Neural cell (in vitro differentiated cells): Measurements from ENCODE around the gene ZNF160. TPM values are rescaled to one million over a fixed set of nuclear protein-coding genes. Genes with fewer than 3 reads are reported as not detected.

ENCODE experiments used
- H2AFZ ChIP-seq: fragments of 200-600, 300-800 bp; sonication (generic), shearing (Covaris generic); 2 replicates; pipeline ENCODE4 v1.6.0; 2014; ENCODE audit warnings: low read depth, mild to moderate bottlenecking, antibody characterized with exemption, low read length, moderate library complexity
- H3F3A ChIP-seq: fragments of 200-600 bp; shearing (Covaris generic); 2 replicates; pipeline ENCODE4 v1.6.1; 2016; ENCODE audit warnings: mild to moderate bottlenecking, moderate library complexity, mixed read lengths, antibody characterized with exemption, low read length; ENCODE audit not compliant: insufficient read depth, poor library complexity, severe bottlenecking
- H3K27ac ChIP-seq: fragments of 200-600, 300-800 bp; sonication (generic), shearing (Covaris generic); 2 replicates; pipeline ENCODE4 v1.5.1; 2014; ENCODE audit warnings: mild to moderate bottlenecking, low read length, moderate library complexity
- H3K27me3 ChIP-seq: fragments of 300-800, 200-600 bp; sonication (generic), shearing (Covaris generic); 2 replicates; pipeline ENCODE4 v1.6.0; 2014; ENCODE audit warnings: mild to moderate bottlenecking, low read depth, low read length, moderate library complexity; ENCODE audit not compliant: insufficient read depth
- H3K36me3 ChIP-seq: fragments of 300-800, 200-600 bp; sonication (generic), shearing (Covaris generic); 2 replicates; pipeline ENCODE4 v1.5.1; 2014; ENCODE audit warnings: mild to moderate bottlenecking, antibody characterized with exemption, low read length, moderate library complexity; ENCODE audit not compliant: insufficient read depth
- H3K4me2 ChIP-seq: fragments of 300-800, 200-600 bp; sonication (generic), shearing (Covaris generic); 2 replicates; pipeline ENCODE4 v1.6.0; 2014; ENCODE audit warnings: mild to moderate bottlenecking, low read length
- H3K4me3 ChIP-seq: fragments of 300-800, 200-600 bp; sonication (generic), shearing (Covaris generic); 2 replicates; pipeline ENCODE4 v1.5.1; 2014; ENCODE audit warnings: mild to moderate bottlenecking, low read length, moderate library complexity
- H3K79me2 ChIP-seq: fragments of 200-600 bp; shearing (Covaris generic); replicated peaks from 2 replicates; pipeline ENCODE4 v1.6.0; 2014; ENCODE audit warnings: mild to moderate bottlenecking, low read length, moderate library complexity; ENCODE audit not compliant: insufficient read depth
- H3K9ac ChIP-seq: fragments of 300-800, 200-600 bp; sonication (generic), shearing (Covaris generic); 2 replicates; pipeline ENCODE4 v1.6.1; 2016; ENCODE audit warnings: mild to moderate bottlenecking, low read length, mixed read lengths
- H3K9me2 ChIP-seq: fragments of 200-600 bp; shearing (Covaris generic); 2 replicates; pipeline ENCODE4 v1.6.1; 2016; ENCODE audit warnings: mild to moderate bottlenecking, low read length, mixed read lengths; ENCODE audit not compliant: insufficient read depth
- H3K9me3 ChIP-seq: fragments of 200-600, 300-800 bp; sonication (generic), shearing (Covaris generic); 2 replicates; pipeline ENCODE4 v1.6.1; 2016; ENCODE audit warnings: mild to moderate bottlenecking, mixed run types, low read length, moderate library complexity, mixed read lengths
- H4K20me1 ChIP-seq: fragments of 200-600 bp; shearing (Covaris generic); 2 replicates; pipeline ENCODE4 v1.6.1; 2016; ENCODE audit warnings: mild to moderate bottlenecking, mixed run types; ENCODE audit not compliant: insufficient read depth
- EP300 ChIP-seq: fragments of 450-650 bp; conservative IDR thresholded peaks from 2 replicates; pipeline ENCODE4 v1.6.1; 2014; ENCODE audit warnings: antibody characterized with exemption, mild to moderate bottlenecking, moderate library complexity; ENCODE audit not compliant: poor library complexity, severe bottlenecking
- EZH2 ChIP-seq: fragments of 200-600, 300-800 bp; shearing (Covaris generic), sonication (generic); IDR thresholded peaks from 2 replicates; pipeline ENCODE4 v1.6.1; 2014; ENCODE audit warnings: antibody characterized with exemption, low read length, borderline replicate concordance, mild to moderate bottlenecking; ENCODE audit not compliant: insufficient read depth, poor library complexity, severe bottlenecking
- MXI1 ChIP-seq: fragments of 450-650 bp; conservative IDR thresholded peaks from 2 replicates; pipeline ENCODE4 v1.6.1; 2014; ENCODE audit warnings: antibody characterized with exemption, mild to moderate bottlenecking; ENCODE audit not compliant: poor library complexity, severe bottlenecking
- POLR2AphosphoS5 ChIP-seq: IDR thresholded peaks from 2 replicates; pipeline ENCODE4 v1.6.1; 2012
- RAD21 ChIP-seq: fragments of 450-650 bp; conservative IDR thresholded peaks from 2 replicates; pipeline ENCODE4 v1.6.1; 2014; ENCODE audit warnings: antibody characterized with exemption, mild to moderate bottlenecking, moderate library complexity
- SMC3 ChIP-seq: fragments of 450-650 bp; conservative IDR thresholded peaks from 2 replicates; pipeline ENCODE4 v1.6.1; 2014; ENCODE audit warnings: antibody characterized with exemption, mild to moderate bottlenecking, moderate library complexity; ENCODE audit not compliant: poor library complexity
- TAF1 ChIP-seq: IDR thresholded peaks from 2 replicates; pipeline ENCODE4 v1.6.1; 2012; ENCODE audit warnings: low read depth
- polyA plus RNA-seq: library from polyadenylated mRNA; depleted of rRNA; stranded (reverse); fragments of >200 nt; gene quantifications from 2 replicates; pipeline ENCODE4 v1.2.3, GENCODE V29; 2014
- TF ChIP-seq, protein P1 (sequence below): IDR thresholded peaks from 2 replicates; pipeline ENCODE4 v1.6.1; 2012; ENCODE audit warnings: borderline replicate concordance
- TF ChIP-seq, protein P2 (sequence below): fragments of 450-650 bp; IDR thresholded peaks from 2 replicates; pipeline ENCODE4 v1.5.1; 2014; ENCODE audit warnings: antibody characterized with exemption, mild to moderate bottlenecking, moderate library complexity; ENCODE audit not compliant: poor library complexity, severe bottlenecking

The ZNF160 gene
- polyA plus RNA-seq, 1 donor from 2014 or later = 28.1 TPM

DNA sequence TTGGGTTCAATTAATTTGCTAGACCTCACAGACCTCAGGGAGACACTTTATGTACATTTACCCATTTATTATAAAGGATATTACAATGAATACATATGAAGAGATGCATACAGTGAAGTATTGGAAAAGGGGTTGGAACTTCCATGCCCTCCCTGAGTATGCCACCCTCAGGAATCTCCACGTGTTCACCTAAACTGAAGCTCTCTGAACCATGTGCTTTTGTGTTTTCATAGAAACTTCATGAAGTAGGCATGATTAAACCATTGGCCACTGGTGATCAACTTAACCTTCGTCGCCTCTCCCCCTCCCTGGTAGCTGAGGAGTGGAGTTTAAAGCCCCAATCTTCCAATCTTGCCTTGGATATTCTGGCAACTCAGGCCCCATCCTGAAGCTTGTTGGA lies 20.3 kb downstream of the ZNF160 start:
- Histone ChIP-seq H3K27ac (no peak overlapping the region), H2AFZ (no peak overlapping the region), H3K27me3 (no peaks in the 10 kb centered on the region), H3K79me2 (peaks cover 3% of the 10 kb centered on the region), H3F3A (no peaks in the 10 kb centered on the region), H3K4me2 (no peak overlapping the region), H4K20me1 (no peaks in the 10 kb centered on the region), H3K9ac (no peak overlapping the region), H3K4me3 (no peak overlapping the region), H3K9me3 (peaks cover 6% of the 10 kb centered on the region), H3K36me3 (peaks cover 4% of the 10 kb centered on the region), H3K9me2 (no peaks in the 10 kb centered on the region)
- TF ChIP-seq EZH2 (no peak), EP300 (no peak), RAD21 (no peak), POLR2AphosphoS5 (no peak), MXI1 (no peak), TAF1 (no peak), SMC3 (no peak)
- TF ChIP-seq, protein P1, sequence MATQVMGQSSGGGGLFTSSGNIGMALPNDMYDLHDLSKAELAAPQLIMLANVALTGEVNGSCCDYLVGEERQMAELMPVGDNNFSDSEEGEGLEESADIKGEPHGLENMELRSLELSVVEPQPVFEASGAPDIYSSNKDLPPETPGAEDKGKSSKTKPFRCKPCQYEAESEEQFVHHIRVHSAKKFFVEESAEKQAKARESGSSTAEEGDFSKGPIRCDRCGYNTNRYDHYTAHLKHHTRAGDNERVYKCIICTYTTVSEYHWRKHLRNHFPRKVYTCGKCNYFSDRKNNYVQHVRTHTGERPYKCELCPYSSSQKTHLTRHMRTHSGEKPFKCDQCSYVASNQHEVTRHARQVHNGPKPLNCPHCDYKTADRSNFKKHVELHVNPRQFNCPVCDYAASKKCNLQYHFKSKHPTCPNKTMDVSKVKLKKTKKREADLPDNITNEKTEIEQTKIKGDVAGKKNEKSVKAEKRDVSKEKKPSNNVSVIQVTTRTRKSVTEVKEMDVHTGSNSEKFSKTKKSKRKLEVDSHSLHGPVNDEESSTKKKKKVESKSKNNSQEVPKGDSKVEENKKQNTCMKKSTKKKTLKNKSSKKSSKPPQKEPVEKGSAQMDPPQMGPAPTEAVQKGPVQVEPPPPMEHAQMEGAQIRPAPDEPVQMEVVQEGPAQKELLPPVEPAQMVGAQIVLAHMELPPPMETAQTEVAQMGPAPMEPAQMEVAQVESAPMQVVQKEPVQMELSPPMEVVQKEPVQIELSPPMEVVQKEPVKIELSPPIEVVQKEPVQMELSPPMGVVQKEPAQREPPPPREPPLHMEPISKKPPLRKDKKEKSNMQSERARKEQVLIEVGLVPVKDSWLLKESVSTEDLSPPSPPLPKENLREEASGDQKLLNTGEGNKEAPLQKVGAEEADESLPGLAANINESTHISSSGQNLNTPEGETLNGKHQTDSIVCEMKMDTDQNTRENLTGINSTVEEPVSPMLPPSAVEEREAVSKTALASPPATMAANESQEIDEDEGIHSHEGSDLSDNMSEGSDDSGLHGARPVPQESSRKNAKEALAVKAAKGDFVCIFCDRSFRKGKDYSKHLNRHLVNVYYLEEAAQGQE = no peak
- TF ChIP-seq, protein P2, sequence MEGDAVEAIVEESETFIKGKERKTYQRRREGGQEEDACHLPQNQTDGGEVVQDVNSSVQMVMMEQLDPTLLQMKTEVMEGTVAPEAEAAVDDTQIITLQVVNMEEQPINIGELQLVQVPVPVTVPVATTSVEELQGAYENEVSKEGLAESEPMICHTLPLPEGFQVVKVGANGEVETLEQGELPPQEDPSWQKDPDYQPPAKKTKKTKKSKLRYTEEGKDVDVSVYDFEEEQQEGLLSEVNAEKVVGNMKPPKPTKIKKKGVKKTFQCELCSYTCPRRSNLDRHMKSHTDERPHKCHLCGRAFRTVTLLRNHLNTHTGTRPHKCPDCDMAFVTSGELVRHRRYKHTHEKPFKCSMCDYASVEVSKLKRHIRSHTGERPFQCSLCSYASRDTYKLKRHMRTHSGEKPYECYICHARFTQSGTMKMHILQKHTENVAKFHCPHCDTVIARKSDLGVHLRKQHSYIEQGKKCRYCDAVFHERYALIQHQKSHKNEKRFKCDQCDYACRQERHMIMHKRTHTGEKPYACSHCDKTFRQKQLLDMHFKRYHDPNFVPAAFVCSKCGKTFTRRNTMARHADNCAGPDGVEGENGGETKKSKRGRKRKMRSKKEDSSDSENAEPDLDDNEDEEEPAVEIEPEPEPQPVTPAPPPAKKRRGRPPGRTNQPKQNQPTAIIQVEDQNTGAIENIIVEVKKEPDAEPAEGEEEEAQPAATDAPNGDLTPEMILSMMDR = no peak

DNA sequence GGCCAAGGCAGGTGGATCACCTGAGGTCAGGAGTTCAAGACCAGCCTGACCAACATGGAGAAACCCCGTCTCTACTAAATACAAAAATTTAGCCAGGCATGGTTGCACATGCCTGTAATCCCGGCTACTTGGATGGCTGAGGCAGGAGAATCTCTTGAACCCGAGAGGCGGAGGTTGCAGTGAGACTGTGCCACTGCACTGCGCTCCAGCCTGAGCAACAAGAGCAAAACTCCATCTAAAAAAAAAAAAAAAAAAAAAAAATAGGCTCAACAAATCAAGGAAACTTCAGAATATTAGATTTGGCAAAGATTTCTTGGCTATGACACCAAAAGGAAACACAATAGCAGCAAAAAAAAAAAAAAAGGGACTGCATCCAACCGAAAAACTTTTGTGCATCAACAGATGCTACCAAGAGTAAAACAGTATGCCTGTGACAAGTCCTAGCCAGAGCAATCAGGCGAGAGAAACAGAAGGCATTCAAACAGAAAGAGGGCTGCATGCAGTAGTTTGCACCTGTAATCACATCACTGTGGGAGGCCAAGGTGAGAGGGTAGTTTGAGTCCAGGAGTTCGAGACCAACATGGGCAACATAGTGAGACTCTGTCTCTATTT lies 23.8 kb downstream of the ZNF160 start:
- H3K9me2 ChIP-seq = no peaks in the 10 kb centered on the region
- no peak overlapping the region for H3K27ac ChIP-seq
- H4K20me1 ChIP-seq = no peaks in the 10 kb centered on the region

More for the DNA sequence above, 23.8 kb downstream of the ZNF160 start:
- peaks cover 6% of the 10 kb centered on the region for H3K9me3 ChIP-seq
- no peak overlapping the region for H3K4me3 ChIP-seq
- H2AFZ ChIP-seq = no peak overlapping the region
- TF ChIP-seq MXI1 (no peak), POLR2AphosphoS5 (no peak), EP300 (no peak), RAD21 (no peak)
- TF ChIP-seq, protein P2 = no peak
- no peak overlapping the region for H3K9ac ChIP-seq
- H3K4me2 ChIP-seq = no peak overlapping the region
- H3K79me2 ChIP-seq = peaks cover 3% of the 10 kb centered on the region
- H3F3A ChIP-seq = no peaks in the 10 kb centered on the region
- H3K36me3 ChIP-seq = peaks cover 2% of the 10 kb centered on the region
- H3K27me3 ChIP-seq = no peaks in the 10 kb centered on the region
